GM21360 (cell line): Measurements from ENCODE around the gene TASOR.

Source experiments
- ATAC-seq: cut with Tn5 transposase; IDR thresholded peaks from one replicate; pipeline ENCODE4 v1.9.1; 2021; ENCODE audit warnings: mild to moderate bottlenecking, moderate library complexity; ENCODE audit not compliant: unreplicated experiment

The TASOR gene

DNA sequence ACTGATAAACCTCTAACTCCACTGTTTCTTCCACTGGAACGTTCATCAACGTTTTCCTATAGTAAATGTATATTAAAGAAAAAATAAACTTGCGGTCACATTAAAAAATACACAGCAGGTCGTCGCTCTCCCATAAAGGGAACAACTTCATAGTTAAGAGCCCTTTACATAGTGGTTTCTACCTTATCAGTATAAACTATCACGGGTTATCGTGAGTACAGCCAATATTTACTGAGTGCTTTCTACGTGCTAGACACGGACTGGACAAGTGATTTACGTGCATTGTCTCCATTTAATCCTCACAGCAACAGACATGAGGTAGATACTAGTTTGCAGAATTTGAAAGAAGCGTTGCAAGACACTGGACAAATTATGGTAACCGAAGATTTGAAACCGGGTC lies 964 bp upstream of the TASOR start:
- no peak for ATAC-seq

DNA sequence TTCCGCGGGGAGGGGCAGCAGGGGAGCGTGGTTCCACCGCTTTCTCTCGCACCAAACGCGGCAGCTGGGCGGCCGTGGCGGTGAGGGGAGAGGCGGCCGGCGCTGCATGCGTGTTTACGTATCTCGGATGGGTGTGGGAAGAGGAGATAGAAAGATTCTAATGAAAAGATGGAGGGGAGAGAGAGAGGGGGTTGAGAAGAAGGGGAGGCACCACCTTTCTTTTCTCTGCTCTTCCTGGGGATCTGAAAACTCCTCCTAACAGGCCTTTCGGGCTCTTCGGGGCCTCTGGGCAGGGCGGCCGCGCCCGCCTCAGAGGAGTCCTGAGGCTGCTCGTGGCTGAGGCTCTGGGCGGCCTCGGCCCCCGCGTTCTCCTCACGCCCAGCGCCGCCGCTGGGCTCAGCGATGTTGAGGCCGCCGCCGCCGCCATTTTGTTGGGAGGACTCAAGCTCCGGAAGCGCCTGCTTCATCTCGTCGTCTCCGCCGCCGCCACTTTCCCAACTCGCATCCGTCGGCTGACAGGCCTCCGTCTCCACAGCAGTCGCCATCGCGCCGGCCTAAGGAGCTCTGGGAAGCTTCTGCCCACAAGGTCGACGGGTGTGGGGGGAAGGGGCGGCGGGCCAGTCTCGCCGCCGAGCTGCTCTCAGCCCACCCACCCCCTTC lies 473 bp downstream of the TASOR start:
- ATAC-seq, result peak; percentile 67

DNA sequence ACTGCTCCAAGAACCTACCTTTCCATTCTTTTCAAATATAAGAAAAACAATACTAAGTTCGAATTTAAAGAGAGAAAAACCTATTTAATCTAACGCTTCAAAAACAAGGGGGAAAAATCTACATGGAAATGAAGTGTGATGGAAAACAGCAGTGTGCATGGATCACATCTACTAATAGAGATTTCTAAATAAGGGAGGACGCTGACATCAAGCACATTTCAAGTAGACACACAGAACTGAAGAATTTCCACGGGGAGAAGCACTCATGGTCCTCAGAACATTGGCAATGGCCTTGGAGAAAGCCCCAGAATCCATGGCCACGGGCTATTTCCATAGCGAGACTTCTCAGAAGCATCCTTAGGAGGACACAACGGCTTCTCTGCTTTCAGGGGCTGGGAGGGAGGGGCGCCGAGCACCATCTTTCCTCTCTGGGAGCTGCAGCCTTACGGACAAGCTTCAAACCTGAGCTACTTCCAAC lies 1.0 kb downstream of the TASOR start:
- ATAC-seq, result no peak

DNA sequence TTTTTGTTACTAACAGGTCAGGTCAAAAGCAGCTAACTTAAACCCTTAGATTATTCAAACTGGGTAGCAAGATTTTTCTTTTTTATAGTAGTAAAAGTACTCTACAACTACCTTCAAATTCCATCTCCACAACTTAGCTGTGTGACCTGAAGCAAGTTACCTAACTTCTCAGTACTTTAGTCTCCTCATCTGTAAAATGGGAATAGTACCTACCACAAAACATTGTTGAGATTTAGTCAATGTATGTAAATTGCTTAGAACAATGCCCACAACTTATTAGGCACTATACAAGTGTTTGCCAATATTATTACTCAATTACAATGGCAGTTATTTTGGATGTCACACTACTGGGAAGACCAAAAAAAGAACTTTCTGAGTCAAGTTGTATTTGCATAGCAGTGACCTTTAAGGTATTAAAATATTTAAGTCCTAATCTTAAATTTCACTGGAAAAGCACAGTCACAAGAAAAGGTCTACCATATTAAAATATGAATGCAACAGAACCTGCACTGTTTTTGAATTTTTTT lies 2.9 kb downstream of the TASOR start:
- ATAC-seq, result no peak

DNA sequence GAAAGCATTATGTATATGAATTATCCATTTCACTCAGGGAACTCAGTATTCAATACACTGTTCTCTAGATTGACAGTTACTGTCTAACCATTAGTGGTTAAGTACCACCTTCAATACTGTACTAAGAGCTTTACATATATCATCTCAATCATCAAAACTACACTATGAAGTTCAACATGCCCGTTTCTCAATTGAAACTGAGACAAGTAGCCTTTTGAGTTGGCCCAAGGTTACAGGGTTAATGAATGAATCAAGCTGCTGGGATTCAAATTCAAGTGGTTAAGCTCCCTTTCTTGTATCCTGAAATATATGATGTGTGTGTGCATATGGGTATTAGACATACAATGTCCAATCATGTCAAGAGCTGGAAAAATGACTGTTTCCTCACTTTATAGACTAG lies 5.8 kb downstream of the TASOR start:
- no peak for ATAC-seq

DNA sequence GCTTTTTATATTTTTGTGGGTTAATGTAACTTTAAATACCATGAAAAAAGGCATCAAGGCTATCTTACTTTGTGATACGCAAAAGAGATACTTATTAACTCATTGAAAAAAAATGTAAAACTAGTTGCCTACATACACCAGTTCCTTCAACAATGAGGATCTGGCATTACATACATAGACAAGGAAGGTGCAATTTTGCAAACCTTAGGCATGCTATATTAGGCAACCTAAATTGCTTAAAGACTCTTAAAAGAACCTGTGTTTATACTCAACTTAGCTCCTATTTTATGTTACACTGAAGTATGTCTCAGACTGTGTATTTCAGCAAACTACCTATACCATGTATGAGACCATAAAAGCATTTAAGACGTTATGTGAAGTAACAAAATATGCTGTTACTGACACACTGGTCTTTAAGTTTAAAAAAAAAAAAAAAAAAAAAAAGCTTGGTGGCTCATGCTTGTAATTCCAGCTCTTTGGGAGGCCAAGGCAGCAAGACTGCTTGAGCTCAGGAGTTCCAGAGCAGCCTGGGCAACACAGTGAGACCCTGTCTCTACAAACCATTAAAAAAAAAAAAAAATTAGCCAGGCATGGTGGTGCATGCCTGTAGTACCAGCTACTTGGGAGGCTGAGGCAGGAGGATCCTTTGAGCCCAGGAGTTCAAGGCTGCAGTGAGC lies 9.1 kb downstream of the TASOR start:
- ATAC-seq, result no peak

DNA sequence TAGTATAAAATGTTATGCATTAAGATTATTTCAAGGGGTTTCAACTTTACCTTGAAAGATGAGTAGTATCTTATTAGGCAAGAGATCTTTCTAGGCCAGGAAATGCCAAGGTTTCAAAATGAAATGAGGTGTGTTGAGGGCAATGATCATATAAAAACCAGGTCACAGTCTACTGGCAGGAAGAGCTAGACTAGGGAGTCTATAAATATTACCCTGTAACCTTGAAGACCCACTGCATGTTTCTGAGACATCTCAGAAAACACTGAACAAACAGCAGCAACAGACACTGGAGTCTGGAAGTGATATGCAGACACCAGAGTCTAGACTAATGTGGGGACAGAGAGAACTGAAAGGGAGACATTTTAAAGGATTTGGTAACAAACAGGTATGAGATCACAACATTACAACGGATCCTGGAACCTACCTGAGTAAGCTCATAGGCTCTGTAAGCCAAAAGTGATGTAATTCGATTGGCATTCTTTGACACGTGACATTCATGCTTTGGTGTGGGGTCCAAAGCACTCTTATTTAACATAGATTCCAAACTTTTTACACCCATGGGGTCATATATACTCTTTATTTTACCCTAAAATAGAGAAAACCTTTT lies 15.0 kb downstream of the TASOR start:
- ATAC-seq, result no peak

DNA sequence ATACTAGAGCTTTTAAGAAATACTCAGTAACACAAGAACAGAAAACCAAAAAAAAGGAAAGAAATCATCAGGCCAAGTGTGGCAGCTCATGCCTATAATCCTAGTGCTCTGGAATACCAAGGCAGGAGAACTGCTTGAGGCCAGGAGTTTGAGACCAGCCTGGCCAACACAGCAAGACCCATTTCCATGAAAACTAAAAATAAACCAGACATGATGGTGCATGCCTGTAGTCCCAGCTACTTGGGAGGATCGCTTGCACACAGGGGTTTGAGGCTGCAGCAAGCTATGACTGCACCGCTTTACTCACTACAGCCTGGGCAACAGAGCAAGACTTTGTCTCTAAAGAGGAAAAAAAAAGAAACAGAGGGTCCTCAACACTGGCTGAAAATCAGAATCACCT lies 18.2 kb downstream of the TASOR start:
- no peak for ATAC-seq

DNA sequence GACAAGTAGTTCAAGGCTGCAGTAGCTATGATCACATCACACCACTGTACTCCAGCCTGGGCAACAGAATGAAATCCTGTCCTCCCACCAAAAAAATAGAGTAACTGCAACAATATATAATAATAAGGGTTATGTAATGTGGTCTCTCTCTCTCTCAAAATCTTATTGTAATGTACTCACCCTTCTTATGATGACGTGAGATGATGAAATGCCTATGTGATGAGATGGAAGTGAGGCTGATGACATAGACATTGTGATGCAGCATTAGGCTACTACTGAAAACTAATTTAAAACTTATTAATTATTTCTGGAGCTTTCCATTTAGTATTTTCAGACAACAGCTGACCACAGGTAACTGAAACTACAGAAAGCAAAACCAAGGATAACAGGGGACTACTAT lies 27.4 kb downstream of the TASOR start:
- ATAC-seq, result no peak

DNA sequence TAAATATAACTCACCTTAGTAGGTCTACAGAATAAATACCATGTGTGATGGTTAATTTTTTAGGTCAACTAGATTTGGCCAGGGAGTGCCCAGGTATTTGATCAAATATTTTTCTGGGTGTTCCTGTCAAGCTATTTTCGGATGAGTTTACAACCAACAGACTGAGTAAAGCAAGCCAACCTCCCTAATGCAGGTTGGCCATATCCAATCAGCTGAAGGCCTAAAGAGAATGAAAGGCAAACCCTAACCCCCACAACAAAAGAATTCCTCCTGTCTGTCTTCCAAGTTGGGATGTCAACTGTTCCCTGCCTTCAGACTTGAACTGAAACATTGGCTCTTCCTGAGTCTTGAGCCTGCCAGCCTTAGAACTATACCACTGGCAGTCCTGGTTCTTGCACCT lies 28.6 kb downstream of the TASOR start:
- ATAC-seq, result no peak

DNA sequence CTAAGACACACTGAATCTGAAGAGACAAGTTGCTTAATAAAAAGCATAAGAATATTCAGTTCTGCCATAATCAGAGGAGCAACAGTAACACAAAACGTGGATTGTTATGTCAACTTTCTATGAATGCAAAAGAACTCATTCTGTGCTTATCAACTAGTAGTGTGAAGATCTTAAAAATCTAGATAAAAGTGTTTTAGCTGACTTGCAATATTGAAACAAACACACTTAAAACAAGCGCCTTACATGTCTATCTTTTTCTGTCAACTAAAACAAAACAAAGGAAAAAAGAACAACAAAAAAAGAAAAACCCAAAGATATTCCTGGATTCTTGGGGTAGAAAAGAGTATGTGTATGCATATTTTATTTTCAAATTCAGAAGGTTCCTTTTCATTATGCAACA lies 37.7 kb downstream of the TASOR start:
- no peak for ATAC-seq

DNA sequence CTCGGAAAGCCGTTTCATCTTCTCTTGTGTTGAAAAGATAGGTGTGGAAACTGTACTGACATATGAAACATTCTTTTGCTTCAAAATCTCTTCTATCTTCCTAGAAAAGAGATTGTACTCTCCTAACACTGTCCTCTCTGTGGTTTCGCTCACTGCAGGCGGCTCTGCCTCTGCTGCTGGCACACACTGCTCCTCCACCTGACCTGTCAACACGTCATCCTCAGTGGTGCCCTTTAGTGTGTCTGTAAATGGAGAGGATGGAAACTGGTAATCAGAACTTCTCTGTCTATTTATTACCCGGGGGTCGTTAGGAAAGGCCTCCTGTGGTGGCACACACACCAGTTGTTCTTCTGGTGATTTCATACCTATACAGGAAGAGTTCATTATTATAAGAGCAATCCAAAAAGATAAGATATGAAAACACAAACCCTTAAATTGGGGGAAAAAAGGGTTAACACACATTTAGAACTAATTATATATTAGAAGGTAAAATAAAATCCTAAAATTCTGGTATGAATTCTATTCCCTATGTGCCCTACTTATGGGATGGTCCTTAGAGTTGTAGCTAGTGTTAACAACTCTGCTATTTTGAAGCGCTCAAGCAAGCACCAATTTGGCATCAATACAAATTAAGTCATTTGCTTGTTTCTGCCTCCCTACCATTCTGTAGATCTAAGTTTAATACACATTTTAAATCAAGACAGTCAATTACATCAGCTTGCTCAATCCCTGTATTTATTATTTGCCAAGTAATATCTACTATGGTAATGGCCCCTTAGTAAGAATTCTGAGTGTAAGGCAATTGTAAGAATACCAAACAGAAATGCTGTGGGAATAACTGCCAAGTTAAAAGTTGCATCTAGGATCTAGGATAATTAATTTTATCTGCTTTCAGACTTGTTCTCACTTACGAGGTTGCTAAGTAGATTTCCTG lies 49.2 kb downstream of the TASOR start:
- ATAC-seq, result no peak
